ENCODE results near the gene MBNL1.

DNA sequence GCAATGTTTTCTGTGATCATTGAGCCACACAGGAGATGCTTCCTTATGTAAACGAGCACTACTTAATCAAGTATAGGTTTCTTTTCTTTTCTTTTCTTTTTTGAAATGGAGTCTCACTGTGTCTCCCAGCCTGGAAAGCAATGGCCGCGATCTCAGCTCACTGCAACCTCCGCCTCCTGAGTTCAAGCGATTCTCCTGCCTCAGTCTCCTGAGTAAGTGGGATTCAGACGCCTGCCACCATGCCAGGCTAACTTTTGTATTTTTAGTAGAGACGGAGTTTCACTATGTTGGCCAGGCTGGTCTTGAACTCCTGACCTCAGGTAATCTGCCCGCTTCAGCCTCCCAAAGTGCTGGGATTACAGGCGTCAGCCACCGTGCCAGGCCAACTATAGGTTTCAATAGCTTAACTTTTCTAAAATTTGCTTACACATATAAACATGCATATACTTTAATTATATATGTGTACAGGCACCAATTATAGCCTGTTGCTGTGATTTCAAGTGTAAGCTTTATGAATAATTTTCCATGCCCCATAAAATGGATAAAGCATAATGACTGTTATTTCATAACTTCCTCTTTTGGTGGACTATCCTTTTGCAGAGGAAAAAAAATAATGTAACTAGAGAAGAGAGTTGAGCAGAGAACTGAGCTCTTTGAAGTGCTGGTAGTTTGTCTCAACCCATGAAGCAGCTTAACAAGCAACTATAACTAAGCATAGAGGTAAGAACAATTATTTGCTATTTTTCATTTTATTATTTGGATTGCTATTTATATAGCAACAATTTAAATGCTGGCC lies 24.8 kb upstream of the MBNL1 start:
- no peak for TF ChIP-seq POLR2A (IDR thresholded peaks at IDR 0.05)
- no peak for TF ChIP-seq CTCF (IDR thresholded peaks at IDR 0.05)
